Transverse colon (tissue), 3 donors: ENCODE data around the gene FAM8A1.

Experiments
- CTCF ChIP-seq, 5 experiments: fragments of 200-600 bp in 3 of 5; fragments of 450-650 bp in 2 of 5; sonication (generic) in 3 of 5; IDR thresholded peaks; 1 replicate in 2 of 5; 2 replicates in 3 of 5; pipeline ENCODE4 v1.5.1; 2016 to 2017; ENCODE audit warnings: antibody characterized with exemption in 5 of 5, inconsistent platforms in 3 of 5, mild to moderate bottlenecking in 2 of 5, moderate library complexity in 1 of 5
- EP300 ChIP-seq: sonication (generic); formaldehyde crosslinking; IDR thresholded peaks from one replicate; pipeline ENCODE4 v1.6.1; 2017; ENCODE audit warnings: antibody characterized with exemption, low read depth

DNA sequence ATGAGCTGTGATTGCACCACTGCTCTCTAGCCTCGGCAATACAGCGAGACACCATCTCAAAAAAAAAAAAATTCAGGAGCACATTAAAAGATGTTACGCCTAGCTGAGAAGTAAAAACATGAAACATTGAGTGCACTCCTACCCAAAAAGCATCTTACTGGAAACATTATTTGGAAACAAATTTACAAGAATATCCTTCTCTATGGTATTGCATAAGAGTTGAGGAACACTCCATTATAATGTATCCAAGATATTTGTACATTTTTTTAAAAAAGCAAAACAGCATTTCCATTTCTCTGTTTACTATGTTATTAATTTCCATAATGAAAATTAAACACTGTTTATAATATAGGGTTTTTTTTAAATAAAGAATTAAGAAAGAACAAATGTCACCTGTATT lies 48.6 kb downstream of the FAM8A1 start:
- TF ChIP-seq CTCF (IDR thresholded peaks at IDR 0.05), result no peak
- TF ChIP-seq EP300, result no peak
